Activated CD8-positive, alpha-beta memory T cell treated with anti-CD3 and anti-CD28 coated beads, Interleukin-2, amount 50 U/mL, for 1 hour (primary cell): Measurements from ENCODE around the gene BCAM.
"Not testable (repeated sequence)": the region's sequence is repeated elsewhere in the genome, so short reads cannot be mapped to it uniquely, and the experiment has no call there.

ENCODE experiments used
- DNase-seq: peaks from one replicate; pipeline ENCODE4 v3.0.0-alpha.2; 2020; ENCODE audit errors: extremely low read depth

BCAM gene

DNA sequence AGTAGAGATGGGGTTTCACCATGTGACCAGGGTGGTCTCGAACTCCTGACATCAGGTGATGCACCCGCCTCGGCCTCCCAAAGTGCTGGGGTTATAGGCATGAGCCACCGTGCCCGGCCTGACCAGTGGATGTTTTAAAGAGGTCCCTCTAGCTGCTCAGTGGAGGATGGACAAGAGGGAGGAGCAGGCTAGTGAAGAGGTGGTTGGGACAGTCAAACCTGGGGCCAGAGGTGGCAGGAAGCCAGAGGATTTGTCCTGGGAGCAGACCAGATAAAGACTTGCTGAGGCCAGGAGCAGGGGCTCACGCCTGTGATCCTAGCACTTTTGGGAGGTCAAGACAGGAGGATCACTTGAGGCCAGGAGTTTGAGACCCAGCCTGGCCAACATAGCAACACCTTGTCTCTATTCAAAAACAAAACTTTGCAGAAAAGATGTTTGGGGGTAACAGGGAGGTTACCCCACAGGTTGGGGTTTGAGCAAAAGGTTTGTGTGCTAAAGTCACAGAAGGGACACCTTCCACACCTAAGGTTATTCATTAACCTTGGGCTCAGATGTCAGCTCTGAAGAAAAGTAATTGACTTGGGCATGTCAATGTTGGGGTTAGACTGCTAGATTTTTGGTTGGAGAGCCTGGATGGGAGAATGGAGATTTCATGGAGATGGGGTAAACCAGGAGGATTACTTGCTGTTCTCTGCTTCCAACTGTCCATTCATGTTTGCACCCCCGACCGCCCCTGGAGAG lies 9.0 kb downstream of the BCAM start:
- no peak for DNase-seq

DNA sequence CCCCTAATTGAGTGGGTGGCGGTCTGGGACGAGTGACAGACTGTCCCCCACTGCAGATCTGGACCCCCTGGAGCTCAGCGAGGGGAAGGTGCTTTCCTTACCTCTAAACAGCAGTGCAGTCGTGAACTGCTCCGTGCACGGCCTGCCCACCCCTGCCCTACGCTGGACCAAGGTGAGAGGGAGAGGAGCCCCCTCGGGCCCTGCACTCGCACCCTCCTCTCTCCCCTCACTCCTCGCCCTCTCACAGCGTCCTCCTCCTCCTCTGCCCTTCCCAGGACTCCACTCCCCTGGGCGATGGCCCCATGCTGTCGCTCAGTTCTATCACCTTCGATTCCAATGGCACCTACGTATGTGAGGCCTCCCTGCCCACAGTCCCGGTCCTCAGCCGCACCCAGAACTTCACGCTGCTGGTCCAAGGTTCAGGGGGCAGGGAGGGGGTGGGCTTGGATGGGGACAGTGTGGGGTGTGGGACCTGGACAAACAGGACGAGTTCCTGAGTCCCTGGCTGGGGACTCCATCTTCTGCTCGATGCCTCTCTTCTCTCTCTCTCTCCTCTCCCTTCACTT lies 9.6 kb downstream of the BCAM start:
- no peak for DNase-seq

GRCh38 chr19:44819246-44819832 lies 10.4 kb downstream of the BCAM start:
- DNase-seq: no peak

- no peak for DNase-seq
These were observed 12.0 kb downstream of the BCAM start for GRCh38 chr19:44820648-44821609.

DNA sequence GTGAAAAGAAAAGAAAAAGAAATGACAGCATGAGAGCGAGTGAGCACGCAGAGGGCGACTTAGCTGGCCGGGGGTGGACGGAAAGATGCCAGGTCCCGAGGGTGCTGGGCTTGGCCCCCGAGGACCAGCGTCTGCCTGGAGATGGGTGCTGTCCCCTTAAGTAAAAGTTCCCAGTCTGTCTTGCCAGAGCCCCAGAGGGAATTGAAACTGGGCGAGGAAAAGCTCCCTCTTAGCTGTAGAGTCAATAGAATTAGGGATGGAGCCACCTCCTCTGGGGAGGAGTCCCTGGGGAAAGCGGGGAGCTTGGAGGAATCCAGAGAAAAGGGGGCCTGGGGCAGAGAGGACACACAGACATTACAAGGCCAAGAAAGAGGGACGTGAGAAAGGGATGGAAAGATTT lies 13.3 kb downstream of the BCAM start:
- DNase-seq: no peak

DNA sequence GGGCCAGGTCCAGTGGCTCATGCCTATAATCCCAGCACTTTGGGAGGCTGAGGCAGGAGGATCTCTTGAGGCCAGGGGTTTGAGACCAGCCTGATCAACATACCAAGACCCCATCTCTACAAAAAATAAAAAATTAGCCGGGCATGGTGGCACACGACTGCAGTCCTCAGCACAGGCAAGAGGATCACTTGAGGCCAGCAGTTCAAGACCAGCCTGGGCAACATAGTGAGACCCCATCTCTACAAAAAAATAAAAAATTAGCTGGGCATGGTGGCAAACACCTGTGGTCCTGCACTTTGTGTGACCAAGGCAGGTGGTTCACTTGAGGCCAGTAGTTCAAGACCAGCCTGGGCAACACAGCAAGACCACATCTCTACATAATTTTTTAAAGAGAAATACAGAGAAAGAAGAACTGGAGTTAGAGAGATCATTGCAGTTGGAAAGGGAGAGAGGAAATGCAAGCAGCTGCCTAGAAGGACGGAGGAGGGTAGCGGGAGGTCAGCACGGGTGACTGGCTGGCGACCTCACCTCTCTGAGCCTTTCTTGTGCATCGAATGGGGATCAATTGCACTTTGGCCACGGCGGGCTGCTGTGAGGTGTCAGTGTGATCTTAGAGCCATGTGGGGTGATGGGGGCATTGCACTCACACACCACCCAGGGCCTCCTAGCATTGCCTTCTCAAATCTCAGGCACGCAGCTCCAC lies 13.9 kb downstream of the BCAM start:
- DNase-seq: no peak

DNA sequence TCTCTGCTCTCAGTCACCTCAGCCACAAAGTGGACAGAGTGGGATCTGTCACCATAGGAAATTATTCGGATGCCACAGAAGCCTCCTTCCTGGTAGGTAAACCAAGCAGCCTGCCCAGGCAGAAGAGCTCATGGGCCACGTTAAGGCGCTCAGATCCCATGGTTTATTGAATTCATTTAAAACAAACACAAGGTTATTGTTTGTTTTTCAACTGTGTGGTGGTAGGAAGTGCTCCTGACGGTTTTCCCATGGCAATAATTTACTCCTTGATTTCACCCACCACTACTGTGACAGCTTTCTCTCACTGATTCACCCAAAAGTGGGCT lies 14.4 kb downstream of the BCAM start:
- no peak for DNase-seq

DNA sequence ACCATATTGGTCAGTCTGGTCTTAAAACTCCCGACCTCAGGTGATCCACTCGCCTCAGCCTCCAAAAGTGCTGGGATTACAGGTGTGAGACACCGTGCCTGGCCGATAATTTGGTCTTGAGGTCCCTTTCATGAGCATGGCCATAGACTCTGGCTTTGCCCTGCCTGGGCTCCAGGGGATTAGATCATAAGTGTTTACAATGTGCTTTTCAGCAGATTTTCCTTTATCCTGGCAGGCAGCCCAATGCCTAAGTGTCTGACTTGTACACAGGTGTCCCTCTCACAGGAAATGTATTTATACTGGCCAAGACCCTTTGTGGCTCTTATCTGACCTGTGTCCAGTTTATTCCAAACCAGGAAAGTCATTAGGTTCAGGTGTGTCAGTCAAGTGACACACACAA lies 15.9 kb downstream of the BCAM start:
- DNase-seq: no peak

GRCh38 chr19:44832875-44833274 lies 24.0 kb downstream of the BCAM start:
- DNase-seq: not testable (repeated sequence)

DNA sequence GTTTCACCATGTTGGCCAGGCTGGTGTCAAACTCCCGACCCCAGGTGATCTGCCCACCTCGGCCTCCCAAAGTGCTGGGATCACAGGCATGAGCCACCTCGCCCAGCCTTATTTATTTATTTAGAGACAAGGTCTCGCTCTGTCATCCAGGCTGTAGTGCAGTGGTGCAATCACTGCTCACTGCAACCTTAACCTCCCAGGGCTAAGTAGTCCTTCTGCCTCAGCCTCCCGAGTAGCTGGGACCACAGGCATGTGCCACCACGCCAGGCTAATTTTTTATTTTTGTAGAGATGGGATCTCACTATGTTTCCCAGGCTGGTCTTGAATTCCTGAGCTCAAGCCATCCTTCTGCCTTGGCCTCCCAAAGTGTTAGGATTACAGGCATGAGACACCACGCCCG lies 25.5 kb downstream of the BCAM start:
- DNase-seq: not testable (repeated sequence)

DNA sequence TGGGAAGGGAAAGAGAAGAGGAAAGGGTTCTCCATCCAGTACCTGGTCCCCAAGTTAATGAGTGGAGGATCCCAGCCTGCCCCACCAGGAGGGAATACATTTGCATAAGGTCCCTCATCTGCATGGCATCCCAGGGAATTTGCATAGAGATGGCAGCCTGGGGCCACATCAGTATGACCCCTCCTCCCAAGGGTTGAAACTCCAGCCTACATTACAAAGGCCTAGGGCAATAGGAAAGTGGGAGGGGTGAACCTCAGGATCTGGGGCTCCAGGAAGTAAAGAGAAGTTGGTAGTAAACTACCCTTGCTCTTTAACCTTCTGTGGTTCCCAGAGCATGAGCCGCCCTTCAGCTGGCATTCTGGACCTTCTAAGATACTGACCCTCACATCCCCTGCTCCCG lies 30.4 kb downstream of the BCAM start:
- no peak for DNase-seq

DNA sequence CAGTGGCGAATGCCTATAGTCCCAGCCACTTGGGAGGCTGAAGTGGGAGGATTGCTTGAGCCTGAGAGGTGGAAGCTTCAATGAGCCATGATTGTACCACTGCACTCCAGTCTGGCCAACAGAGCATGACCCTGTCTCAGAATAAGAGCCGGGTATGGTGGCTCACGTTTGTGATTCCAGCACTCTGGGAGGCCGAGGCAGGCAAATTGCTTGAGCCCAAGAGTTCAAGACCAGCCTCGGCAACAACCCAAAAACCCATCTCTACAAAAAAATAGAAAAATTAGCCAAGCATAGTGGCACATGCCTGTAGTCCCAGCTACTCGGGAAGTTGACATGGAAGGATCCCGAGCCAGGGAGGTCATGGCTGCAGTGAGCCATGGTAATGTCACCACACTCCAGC lies 31.9 kb downstream of the BCAM start:
- DNase-seq: no peak

DNA sequence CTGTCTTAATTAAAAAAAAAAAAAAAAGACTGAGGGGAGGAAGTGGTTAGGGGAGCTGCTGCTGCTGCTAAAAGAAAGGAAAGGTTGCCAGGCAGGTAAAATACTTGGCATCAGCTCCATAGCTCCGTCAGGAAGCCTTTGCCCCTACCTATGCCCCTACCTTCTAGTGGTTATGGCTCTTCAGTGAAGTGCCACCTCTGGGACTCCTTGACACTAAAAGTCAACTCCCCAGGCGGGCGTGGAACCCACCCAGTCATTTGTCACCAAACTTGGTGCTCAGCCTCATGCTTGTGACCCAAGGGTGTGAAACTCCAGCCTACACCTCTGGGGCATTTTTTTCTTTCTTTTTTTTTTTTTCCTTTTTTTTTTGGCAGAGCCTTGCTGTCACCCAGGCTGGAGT lies 32.3 kb downstream of the BCAM start:
- no peak for DNase-seq

DNA sequence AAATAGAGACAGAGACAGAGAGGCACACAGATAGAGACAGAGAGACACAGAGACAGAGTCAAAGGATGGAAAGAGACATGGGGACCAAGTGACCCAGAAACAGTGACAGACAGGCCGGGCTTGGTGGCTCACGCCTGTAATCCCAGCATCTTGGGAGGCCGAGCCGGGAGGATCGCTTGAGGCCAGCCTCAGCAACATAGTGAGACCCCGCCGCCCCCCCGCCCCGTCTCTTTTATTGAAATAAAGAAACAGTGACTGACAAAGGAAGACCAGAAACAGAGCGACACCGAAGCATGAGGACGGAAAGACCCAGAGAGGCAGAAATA lies 36.3 kb downstream of the BCAM start:
- DNase-seq: no peak

DNA sequence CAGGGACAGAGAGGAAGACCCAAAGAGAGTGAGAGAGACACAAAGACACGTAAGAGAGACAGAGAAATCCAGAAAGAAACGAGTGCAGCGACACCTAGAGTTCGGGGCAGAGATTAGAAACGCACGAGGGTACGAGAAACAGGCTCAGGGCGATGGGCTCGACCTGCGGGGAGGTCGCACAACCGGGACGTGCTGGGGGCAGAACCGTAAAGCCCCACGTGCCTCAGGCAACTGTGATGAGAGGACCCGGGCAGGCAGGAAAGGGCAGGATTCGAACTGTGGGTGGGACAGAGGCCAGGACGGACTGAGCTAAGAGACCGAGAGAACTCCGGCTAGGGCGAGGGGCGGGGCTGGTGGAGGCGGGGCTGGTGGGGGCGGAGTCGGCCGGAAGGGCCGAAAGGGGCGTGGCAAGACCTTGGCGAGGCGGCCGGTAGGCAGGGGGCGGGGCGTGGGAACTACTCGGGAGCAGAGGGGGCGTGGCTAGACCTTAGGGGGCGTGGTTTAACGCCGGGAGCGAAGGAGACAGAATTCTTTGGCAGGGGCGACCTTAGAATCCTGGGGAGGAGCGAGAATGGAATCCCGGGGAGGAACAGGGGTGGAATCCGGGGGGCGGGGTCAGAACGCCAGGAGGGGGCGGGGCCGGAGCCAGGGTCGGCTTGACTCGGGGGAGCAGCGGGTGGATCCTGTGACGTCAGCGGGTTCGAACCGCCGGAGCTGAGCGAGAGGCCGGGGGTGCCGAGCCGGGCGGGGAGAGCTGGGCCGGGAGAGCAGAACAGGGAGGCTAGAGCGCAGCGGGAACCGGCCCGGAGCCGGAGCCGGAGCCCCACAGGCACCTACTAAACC lies 36.9 kb downstream of the BCAM start, which contains the start of gene NECTIN2:
Gene NECTIN2 (plus strand): TSS at position 686 of the 843 bp plus-strand sequence. CDS start 229 bp downstream, outside the sequence.
- DNase-seq: peak; percentile 43

GRCh38 chr19:44846455-44847143 lies 37.7 kb downstream of the BCAM start:
- no peak for DNase-seq

- no peak for DNase-seq
These were observed 38.5 kb downstream of the BCAM start for GRCh38 chr19:44847144-44848035.

DNA sequence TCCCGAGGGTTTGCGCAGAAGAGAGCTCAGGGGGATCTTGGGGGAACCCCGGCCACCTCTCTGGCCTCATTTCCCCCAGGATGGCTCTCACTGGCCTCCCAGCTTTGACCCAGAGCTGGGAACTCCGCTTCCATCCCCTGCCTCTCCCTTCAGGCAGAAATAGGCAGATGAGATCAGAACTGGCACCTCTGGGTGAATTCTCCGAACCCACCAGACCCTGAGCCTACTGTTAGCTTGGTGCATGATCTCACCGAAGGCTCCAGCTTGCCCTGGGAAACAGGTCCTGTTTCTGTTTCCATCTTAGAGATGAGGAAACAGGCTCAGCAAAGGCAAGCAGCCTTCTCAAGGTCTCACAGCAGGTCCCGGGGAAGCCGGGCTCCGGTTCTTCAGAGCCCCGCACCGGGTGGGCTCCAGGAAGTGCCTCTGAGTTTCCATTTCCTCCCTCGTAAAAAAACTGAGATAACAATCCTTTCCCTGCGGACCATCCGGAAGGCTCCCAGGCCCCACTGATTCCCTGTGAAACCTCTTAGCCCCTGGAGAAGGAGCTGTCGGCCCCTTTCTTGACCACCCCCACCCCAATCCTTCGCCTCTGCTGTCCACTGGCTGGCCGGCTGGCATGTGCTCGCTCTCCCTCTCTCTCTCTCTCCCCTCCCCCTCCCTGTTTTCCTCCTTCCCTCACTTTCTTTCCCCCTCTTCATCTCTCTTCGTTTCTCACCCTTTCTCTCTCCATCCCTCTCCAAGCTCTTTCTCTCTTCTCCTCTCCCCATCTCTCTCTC lies 39.3 kb downstream of the BCAM start:
- no peak for DNase-seq
